GM10847 (cell line): ENCODE data around the gene GPD1L.

Source experiments
- POLR2A ChIP-seq: IDR thresholded peaks from 2 replicates; pipeline ENCODE4 v1.6.1; 2011; ENCODE audit not compliant: insufficient read length; ENCODE audit errors: extremely low read depth

GPD1L gene

DNA sequence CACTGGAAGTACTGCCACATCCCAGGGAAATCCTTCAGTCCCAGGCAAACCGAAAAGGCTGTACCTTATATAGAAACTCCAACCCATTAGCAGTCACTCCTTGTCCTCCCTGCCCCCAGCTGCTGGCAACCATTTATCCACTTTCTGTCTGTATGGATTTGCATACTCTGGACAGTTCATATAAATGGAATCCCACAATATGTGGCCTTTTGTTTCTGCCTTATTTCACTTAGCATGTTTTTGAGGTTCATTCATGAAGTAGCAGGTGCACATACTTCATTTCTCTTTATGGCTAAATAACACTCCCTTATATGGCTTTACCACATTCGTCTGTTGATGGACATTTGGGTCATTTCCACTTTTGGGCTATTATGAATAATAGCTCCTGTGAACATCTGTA, 80.5 kb downstream of the GPD1L start:
- no peak for TF ChIP-seq POLR2A

GRCh38 chr3:32189693-32190092, 83.3 kb downstream of the GPD1L start:
- no peak for TF ChIP-seq POLR2A

DNA sequence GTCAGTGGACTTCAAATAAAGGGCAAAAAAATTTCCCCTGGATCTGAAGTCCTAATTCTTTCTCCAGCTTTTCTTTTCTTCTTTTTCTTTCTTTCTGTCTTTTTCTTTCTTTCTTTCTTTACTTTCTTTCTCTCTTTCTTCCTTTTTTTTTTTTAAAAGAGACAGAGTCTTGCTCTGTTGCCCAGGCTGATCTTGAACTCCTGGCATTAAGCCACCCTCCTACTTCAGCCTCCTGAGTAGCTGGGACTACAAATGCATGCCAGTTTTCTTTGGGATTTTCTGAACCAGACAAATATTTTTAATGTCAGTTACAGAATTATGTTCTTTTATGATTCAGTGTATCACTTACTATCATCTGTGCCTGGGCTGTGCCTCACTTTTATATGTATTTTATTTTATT, 86.7 kb downstream of the GPD1L start:
- TF ChIP-seq POLR2A, result no peak

- TF ChIP-seq POLR2A, result no peak
These were observed 88.2 kb downstream of the GPD1L start for GRCh38 chr3:32194653-32195052.

- no peak for TF ChIP-seq POLR2A
These were observed 89.6 kb downstream of the GPD1L start for GRCh38 chr3:32195995-32196540.

GRCh38 chr3:32197991-32198390, 91.6 kb downstream of the GPD1L start:
- no peak for TF ChIP-seq POLR2A

DNA sequence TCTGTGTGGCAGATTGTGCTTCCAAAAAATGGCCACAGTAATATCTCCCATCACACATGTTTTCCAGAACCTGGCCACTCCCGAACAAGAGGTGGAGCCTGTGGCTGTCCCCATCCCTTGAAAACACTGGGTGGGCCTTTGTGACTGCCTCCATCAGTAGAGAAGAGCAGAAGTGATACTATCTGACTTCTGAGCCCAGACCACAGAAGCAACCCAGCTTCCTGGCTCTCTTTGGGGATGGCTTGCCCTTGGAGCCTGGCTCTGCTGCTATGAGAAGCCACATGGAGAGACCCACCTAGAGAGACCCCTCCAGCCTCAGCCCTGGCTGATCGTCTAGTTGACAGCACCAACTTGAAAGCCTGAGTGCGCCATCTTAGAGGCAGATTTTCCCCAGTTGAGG, 92.3 kb downstream of the GPD1L start:
- TF ChIP-seq POLR2A, result no peak

DNA sequence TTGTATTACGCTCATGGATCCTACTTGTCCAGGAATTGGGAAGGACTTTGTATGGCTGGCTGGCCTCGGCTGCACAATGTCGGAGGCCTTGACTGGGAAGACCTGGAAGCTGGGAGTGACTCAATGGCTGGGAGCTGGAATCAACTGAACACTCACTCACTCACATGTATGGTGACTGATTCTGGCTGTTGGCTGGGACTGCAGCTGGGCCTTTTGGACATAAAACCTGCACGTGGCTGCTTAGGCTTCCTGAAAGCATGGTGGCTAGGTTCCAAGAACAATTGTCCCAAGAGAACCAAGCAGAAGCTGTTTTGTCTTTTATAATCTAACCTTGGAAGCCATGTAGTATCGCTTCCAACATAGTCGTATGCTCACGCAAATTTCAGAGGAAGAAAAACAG, 94.1 kb downstream of the GPD1L start:
- no peak for TF ChIP-seq POLR2A

DNA sequence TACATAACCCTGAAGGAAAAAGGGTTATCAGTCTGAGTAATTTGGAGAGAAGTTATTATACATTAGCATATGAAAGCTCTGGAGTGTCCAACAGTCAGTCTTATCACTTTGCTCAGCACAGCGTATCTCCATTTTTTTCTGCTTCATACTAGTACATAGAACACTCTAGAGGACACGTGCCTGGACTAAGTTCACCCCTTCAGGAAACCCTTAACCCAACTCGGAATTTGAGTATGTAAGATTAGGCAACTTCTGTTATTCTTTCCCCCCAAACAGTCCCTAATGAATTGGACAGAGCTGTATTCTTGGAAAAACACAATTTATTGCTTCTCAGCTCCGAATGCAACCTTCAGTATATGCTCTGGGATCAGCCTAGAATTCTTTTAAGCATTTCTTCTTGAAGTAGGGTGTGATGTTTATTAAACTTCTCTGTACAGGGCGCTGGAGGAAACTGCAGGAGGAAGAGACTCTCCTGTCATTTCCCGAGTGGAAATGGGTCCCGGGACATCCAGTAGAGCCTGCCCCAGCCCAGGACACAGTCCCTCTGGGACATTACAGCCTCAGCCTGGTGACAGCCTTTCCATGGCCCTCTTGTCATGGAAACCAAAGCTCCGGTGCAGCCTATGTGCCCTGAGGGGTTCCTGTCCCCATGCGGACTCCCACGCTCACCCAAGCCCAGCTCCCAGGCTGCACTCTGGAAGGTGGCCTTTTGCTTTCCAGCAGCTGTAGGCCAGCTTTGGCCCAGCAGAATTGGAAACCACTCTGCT, 94.8 kb downstream of the GPD1L start:
- no peak for TF ChIP-seq POLR2A

DNA sequence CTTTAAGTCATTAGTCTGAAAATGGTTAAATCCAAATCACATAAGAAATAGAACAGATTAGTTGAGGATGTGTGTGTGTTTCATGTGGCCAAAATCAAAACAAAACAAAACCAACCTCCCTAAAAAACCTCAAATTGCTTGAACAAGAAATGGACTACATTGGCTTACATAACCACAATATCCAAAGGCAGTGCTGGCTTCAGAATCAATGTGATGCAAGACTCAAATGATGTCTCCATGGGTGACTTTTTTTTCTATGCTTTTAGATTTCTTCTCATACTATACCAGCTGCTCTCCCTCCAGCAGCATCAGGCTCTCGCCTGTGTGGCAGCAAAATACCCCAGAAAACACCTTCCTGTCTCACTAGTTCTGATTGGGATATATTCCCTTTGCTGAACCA, 96.1 kb downstream of the GPD1L start:
- no peak for TF ChIP-seq POLR2A

GRCh38 chr3:32203854-32204253, 97.4 kb downstream of the GPD1L start:
- TF ChIP-seq POLR2A, result no peak

- no peak for TF ChIP-seq POLR2A
These were observed 102.0 kb downstream of the GPD1L start for GRCh38 chr3:32208447-32208846.

GRCh38 chr3:32215185-32215584, 108.8 kb downstream of the GPD1L start:
- no peak for TF ChIP-seq POLR2A

DNA sequence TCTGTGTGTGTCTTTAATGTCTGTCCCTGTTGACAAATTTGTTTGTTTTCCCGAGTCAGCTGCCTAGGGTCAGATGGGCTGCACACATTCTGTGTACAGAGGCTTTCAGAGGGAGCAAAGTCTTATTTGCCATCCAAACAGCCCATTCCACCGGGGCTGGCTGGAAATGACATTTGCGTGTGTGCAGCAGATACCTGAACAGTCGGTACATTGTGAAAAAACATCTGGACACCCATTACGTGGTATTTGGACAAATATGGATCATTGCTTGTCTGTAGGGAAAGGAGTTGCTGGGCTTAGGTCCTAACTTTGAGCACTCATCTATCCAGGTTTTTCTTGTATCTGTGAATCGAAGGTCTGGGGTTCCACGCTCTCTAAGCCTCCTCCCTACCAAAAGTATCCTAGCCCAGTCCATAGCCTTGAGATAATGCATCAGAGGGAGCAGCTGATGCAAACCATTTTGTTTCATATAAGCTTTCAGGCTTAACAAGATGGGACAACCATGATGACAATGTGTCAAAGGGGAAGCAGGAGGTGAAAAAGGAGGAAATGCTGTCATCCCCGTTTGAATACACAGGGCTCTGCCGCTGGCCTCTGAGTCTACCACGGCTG, 109.9 kb downstream of the GPD1L start:
- no peak for TF ChIP-seq POLR2A

DNA sequence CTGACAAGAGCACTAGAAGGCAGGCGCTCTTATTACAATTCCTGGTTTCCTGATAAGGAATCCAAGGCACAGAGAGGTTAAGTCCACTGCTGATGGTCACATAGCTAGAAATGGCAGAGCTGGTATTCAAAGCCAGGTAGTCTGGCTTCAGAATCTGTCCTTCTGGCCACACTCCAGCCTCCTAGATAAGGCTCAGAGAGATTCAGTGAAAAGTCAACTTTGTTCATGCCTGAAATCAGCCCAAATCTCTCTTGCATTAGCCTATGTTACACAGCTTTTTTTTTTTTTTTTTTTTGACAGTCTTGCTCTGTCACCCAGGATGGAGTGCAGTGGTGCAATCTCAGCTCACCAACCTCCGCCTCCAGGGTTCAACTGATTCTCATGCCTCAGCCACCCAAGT, 110.9 kb downstream of the GPD1L start:
- no peak for TF ChIP-seq POLR2A
